GM12872 (cell line): ENCODE data around the gene GABBR2.

Experiments
- TF ChIP-seq, protein P1 (sequence below): IDR thresholded peaks from 3 replicates; pipeline ENCODE4 v1.5.1; 2011; ENCODE audit warnings: low read depth, mild to moderate bottlenecking, low read length, moderate library complexity; ENCODE audit not compliant: insufficient read depth

The GABBR2 gene

GRCh38 chr9:98406469-98406868 is 302.3 kb downstream of the GABBR2 start:
- TF ChIP-seq, protein P1, sequence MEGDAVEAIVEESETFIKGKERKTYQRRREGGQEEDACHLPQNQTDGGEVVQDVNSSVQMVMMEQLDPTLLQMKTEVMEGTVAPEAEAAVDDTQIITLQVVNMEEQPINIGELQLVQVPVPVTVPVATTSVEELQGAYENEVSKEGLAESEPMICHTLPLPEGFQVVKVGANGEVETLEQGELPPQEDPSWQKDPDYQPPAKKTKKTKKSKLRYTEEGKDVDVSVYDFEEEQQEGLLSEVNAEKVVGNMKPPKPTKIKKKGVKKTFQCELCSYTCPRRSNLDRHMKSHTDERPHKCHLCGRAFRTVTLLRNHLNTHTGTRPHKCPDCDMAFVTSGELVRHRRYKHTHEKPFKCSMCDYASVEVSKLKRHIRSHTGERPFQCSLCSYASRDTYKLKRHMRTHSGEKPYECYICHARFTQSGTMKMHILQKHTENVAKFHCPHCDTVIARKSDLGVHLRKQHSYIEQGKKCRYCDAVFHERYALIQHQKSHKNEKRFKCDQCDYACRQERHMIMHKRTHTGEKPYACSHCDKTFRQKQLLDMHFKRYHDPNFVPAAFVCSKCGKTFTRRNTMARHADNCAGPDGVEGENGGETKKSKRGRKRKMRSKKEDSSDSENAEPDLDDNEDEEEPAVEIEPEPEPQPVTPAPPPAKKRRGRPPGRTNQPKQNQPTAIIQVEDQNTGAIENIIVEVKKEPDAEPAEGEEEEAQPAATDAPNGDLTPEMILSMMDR = no peak

- TF ChIP-seq, protein P1 = no peak
These were observed 304.5 kb downstream of the GABBR2 start for GRCh38 chr9:98404237-98404636.

DNA sequence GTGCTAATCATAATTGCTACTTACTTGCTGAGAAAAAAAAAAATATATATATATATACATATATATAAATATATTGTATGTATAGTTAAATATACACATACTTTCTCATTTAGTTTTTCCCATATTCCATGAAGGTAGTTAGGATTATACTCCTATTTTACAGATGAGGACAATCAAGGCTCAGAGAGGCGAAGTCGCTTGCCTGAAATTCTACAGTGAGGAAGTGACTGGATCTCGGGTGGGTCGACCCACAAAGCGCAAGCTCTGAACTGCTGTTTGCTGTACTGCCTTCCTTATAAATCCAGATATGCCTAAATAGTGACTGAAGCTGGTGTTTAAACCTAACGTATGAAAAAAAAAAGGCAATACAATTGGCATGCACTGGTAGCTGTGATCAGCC is 305.0 kb downstream of the GABBR2 start:
- TF ChIP-seq, protein P1 = no peak

- TF ChIP-seq, protein P1 = no peak
These were observed 306.5 kb downstream of the GABBR2 start for GRCh38 chr9:98402019-98402840.

DNA sequence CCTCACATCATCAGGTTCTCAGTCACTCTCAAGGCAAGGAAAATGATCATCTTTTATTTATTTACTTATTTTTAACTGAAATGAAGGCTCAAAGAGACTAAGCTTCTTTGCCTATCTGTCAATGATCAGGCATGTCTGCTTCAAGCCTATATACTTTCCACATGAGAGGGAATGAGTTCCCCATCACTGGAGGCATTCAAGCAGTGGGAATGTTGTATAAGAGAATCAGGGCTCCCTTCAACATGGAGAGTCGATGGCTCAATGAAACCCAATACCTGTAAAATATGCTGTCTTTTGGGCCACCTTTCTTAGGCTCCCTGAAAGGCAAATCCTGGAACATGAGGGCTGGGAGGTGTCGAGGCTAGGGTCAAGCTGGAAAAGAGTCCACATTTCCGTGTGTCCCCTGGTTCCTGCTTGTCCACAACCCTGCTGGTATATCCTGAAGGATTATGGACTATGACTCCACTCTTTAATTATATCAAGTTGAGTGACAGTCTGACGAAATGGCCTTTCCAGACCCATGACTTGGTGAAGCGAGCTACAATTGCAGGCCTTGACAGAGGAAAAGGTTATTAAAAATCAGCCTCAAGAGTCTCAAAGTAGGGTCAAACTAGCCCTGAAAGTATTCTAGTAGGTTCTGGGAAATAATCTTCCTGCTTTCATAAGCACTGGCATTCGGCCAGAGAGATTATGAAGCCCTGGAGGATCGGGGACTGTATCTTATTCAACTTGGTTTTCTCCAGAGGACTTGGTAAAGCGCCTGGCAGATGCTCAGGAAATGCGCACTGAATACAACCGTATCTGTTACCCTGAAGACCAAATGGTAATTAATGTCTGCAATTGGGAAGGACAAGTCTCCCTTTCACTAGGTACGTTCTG is 307.4 kb downstream of the GABBR2 start:
- TF ChIP-seq, protein P1 = no peak

DNA sequence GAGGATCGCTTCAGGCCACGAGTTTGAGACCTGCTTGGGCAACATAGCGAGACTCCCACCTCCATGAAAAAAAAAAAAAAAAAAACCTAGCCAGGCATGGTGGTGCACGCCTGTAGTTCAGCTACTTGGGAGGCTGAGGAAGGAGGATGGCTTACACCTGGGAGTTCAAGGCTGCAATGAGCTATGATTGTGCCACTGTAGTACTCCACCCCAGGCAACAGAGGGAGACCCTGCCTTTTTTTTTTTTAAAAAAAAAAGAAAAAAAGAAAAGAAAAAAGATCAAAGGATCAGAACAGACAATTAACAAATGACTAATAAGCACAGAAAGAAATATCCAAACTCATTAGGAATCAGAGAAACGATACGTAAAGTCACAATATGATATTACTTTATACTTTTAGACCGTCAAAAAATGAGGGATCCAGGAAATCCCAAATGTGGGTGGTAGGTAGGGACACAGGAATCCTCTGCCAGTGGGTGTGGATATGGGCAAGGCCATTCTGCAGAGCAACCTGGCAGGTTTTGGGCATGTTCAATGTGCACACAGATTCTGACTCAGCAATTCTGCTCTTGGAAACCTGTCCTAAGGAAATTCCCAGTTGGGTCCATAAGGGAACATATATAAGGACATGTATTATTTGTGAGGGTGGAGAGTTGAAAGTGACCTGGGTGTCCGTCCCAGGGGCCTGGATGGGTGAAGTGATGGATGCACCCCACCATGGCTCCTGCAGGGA is 308.6 kb downstream of the GABBR2 start:
- TF ChIP-seq, protein P1 = no peak

DNA sequence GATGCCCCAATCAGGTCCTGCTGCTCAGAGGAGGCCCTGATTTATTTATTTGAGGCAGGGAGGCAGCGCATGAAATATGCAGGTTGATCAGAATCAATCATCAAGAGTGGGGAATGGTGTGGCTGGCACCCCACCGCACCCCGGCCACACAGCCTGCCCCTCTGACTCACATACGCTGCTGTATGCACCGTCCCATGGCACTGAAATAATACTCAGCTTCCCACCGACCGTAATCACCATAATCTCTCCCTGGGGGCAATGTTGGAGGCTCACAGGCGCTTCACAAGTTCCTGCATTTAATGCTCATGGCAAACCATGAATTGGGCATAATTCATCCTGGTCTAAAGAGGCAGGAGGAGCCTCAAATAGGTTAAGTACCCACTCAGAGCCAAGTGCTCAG is 312.1 kb downstream of the GABBR2 start:
- TF ChIP-seq, protein P1 = no peak
